ENCODE measurements around the gene ACSS2.
A peak's percentile ranks its signal among the peaks of the same experiment; 100 is the strongest.

The ACSS2 gene

GRCh38 chr20:34915131-34915530, 38.7 kb downstream of the ACSS2 start:
- no peak for DNase-seq

GRCh38 chr20:34915749-34916455, 39.5 kb downstream of the ACSS2 start:
- DNase-seq: no peak

DNA sequence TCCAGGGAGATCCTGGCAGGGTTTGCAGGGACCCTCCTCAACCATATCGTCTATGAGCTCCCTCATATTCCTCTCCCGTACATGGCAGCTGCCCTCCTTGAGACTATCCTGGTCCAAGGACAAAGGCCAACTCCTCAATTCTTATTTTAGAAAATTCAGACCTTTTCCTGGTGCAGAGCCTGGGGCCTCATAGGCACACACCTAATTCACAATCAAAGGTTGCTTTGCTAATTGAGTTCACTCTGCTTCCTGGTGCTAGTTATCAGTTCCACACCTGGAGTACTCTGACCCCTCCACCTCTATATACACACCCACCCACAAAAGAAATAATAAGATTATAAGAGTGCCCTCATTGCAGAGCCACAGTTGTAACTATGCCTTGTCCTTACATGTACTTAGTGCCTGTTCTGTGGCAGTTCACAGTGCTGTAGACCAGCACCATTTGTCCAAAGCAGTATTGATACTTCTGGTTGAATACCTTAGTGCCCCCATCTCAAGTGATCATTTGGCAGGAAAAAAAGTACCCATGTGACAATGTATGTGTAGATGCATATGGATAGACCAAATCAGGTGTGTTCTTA, 40.5 kb downstream of the ACSS2 start:
- DNase-seq: no peak

- DNase-seq: no peak
Measured at GRCh38 chr20:34920055-34920454, 43.6 kb downstream of the ACSS2 start.

DNA sequence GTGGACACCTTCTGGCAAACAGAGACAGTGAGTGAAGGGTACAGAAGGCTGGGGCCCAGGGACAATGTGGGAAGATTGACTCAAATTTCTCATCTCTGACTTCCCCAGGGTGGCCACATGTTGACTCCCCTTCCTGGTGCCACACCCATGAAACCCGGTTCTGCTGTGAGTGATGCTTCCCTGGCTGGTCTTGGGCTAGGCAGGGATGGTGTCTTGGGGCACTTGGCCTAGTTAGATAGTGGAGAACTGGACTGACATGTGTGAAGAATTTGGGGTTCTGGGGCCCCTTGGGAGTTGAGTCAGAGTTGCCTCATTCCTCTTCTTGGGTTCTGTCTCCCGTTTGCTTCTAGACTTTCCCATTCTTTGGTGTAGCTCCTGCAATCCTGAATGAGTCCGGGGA, 45.0 kb downstream of the ACSS2 start:
- no peak for DNase-seq

DNA sequence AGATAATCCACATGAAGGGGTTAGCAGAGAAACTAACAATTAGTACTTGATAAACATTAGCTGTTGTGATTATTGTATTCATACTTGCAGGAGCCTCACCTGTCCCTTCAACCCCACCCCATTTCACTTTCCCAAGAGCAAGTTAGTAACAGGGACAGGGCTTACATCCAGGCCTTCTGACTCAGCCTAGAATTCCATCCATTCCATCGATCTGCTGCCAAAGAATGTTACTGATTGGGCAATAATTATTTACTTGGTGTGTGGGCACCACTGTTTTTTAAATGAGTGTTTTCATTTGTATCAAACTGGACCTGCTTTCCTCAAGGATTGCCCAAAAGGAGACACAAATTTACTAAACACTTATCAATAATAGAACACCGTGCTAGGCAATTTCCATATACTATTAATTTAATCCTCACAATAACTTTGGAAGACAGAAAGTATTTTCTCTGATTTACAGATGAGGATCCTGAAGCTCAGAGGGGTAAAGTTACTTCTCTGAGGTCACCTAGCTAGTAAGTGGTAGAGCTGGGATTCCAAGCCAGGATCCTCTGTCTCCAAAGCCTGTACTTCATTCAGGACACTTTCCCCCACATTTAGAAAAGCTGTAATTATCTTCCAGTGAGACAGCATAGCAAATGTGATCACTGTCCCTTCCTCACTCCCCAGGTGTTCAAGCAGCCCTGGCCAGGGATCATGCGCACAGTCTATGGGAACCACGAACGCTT, 46.4 kb downstream of the ACSS2 start:
- no peak for DNase-seq

DNA sequence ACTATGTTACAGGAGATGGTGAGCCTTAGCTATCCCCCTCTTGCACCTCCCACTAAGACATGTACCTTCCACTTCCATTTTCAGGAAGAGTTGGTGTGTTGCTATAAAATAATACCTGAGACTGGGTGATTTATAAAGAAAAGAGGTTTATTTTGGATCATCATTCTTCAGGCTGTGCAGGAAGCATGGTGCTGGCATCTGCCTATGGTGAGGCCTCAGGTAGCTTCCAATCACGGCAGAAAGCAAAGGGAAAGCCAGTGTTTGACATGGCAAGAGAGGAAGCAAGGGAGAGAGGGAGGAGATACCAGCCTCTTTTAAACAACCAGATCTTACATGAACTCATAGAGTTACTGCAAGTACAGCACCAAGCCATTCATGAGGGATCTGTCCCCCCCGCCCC, 47.0 kb downstream of the ACSS2 start:
- no peak for DNase-seq

GRCh38 chr20:34925341-34925740, 48.9 kb downstream of the ACSS2 start:
- no peak for DNase-seq

DNA sequence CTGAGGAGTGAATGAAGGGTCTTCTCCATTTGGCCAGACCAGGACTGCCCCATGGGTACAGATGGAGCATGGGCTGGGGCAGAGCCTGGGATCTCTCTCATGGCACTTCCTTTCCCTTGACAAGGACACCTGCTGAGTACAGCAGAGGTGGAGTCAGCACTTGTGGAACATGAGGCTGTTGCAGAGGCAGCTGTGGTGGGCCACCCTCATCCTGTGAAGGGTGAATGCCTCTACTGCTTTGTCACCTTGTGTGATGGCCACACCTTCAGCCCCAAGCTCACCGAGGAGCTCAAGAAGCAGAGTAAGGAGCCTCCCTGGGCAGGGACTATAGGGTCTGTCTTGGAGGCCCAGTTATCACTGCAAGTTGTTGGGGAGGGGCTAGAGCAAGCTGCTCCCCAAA, 49.6 kb downstream of the ACSS2 start:
- DNase-seq: no peak

GRCh38 chr20:34926581-34926980, 50.2 kb downstream of the ACSS2 start:
- DNase-seq: no peak

GRCh38 chr20:34927736-34928135, 51.3 kb downstream of the ACSS2 start:
- no peak for DNase-seq

DNA sequence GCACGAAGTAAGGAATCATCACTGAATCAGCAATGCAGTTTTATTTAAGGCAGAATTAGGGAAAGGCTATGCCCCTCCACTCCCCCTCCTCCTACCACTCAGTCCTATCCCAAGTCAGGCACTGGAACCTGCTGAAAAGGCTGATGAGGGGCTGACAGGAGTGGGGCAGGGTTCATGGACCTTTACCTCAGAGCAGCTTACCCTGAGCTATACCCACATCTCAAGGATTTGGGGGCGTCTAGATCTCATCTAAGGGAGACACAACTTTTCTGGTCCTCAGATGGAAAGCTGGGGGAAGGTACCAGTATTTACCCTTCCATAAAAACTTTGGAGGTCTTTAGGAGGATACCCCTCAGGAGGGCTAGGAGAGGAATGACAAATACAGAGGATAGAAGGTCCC, 52.0 kb downstream of the ACSS2 start:
- DNase-seq: no peak

- DNase-seq: no peak
Measured at GRCh38 chr20:34931771-34932170, 55.4 kb downstream of the ACSS2 start.

- peak in 43 of 58 donors; percentile 2 to 55 (median 24) for DNase-seq
Measured at GRCh38 chr20:34938466-34939163, 62.2 kb downstream of the ACSS2 start.

DNA sequence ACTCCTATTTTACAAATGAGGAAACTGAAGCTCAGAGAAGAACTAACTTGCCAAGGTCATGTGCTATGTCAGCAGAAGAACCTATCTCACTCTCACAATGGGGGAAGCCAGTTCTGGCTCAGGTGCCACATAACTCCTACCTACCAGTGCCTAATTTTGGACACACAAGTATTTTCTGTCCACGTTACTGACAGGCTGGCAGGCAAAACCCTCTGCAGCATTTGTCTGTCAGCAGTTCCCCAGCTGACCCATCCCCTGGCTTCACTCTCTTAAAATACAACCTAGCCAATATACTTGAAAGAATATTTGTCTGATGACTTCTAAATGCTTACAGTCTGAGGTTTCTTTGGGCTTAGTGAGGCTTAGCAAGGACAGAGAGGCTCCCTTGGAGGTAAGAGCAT, 63.7 kb downstream of the ACSS2 start:
- DNase-seq: no peak

DNA sequence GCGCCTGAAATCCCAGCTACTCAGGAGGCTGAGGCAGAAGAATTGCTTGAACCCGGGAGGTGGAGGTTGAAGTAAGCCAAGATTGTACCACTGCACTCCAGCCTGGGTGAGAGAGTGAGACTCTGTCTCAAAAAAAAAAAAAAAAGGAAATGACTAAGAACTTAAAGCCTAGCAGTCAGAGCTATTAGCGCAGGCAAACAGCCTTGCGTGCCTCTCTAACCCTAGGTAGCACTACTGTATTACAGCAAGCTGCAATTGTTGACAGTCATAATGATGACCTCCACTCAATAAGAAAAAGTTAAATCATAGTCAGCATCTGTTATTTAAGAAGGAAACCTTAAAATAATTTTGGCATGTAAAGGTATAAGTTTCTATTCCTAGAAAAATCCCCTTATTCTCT, 64.8 kb downstream of the ACSS2 start:
- DNase-seq: no peak

DNA sequence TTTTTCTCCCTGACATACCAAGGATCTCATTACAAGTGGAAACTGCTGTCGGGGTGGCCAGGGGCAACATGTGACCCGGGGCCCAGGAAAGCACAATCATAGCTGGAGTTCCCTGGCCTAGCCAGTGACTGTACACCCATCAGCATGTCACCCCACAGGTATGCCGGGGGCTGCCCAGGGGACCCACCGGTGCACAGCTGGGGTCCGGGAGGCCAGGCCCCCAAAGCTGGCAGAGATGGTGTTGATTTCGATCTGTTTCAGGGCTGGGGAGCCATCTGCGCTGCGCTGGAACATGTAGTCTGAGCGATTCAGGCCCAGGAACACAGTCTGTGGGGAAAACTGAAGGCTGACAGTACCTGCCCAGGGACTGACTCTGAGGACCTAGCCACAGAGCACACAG, 65.9 kb downstream of the ACSS2 start:
- DNase-seq: no peak

DNA sequence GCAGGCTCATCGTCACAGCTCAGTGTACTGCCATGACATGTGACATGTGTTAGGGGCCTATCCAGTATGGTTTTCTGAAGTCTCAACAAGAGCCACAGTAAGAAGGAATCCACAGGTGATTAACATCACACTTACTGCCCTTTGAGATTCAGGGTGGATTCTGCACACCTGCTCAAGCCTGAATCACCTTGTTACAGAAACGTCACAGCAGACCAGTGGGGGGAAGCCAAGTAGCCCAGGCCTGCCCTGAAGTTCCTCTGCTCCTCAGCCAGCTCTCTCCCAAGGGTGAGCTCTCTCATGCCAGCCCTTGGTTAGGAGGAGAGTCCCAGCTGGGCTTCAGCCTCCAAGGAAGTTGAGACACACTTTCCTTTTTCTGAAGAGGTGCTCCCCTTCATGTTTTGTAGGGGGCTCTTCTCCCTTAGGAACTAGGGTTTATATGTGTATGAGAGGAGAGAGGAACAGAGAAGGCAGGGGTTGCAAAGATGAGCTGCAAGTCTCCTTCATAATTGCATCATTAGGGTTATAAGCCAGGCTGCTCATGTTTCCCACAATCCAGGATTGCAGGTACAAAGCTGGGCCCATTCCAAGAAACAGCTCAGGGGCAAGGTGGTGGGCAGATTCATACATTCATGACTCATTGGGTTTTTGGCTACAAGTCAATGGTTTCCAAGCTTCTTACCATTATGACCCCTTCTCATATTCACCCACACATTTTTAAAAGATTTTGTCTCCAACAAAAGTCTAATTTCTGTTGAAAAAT, 67.6 kb downstream of the ACSS2 start:
- DNase-seq: no peak

DNA sequence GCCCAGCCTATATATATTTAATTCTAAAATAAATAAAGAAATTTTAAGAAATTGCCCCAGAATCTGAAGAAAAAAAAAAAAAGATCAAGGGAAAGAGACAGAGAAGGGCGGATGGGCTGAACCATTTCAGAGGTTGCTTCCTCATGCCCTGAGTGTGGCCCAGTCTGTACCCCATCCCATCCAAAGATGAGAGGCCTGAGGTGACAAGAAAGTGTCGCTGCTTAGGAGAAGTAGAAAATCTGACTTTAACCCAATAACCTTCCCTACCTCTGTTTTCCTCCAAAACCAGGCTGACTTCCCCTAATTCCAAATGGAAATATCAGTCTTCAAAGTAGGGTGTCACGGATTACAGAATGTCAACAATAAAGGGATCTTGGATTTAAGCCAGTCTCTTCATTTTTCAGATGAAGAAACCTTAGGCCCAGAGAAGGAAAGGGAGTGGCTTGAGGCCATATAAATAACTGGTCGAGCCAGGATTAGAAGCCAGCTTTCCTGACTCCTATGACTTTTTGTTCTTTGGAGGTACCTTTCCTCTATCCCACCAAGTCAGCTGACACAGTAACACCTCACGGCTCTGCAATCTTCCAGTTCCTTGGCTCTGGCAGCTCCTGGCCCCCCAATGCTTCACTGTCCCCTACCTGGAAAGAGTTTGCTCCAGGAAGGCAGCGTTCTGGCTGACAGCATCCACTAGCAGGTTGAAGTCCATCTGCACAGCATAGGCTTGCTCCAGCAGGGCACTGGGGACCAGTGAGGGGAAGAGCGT, 69.1 kb downstream of the ACSS2 start:
- DNase-seq: no peak

- DNase-seq: no peak
Measured at GRCh38 chr20:34946661-34947060, 70.2 kb downstream of the ACSS2 start.

DNA sequence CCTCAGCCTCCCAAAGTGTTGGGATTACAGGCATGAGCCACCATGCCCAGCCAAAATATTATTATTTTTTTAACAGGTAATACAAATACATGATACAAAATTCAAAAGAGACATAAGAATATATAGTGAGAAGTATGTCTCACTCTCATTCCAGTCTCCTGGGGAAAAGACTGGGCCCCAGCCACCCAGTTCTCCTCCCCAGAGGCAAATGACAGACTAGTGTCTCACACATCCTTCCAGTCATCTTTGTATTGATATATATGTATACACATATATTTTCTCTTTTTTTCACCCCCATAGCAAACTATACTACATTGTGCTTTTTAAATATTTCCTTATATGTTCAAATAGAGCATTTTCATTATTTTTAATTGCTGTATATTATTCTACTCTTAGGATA, 70.9 kb downstream of the ACSS2 start:
- DNase-seq: no peak

Data from anterior cingulate cortex (tissue), 58 donors.